HG03045 (cell line): Measurements from ENCODE around the gene TRIL.

Experiments used
- ATAC-seq: cut with Tn5 transposase; IDR thresholded peaks from one replicate; pipeline ENCODE4 v1.9.1; 2021; ENCODE audit warnings: mild to moderate bottlenecking, moderate library complexity; ENCODE audit not compliant: unreplicated experiment

The TRIL gene

GRCh38 chr7:28941633-28942032 is 16.5 kb downstream of the TRIL start:
- ATAC-seq, result no peak

- no peak for ATAC-seq
Observed at GRCh38 chr7:28940741-28941384, 17.3 kb downstream of the TRIL start.

DNA sequence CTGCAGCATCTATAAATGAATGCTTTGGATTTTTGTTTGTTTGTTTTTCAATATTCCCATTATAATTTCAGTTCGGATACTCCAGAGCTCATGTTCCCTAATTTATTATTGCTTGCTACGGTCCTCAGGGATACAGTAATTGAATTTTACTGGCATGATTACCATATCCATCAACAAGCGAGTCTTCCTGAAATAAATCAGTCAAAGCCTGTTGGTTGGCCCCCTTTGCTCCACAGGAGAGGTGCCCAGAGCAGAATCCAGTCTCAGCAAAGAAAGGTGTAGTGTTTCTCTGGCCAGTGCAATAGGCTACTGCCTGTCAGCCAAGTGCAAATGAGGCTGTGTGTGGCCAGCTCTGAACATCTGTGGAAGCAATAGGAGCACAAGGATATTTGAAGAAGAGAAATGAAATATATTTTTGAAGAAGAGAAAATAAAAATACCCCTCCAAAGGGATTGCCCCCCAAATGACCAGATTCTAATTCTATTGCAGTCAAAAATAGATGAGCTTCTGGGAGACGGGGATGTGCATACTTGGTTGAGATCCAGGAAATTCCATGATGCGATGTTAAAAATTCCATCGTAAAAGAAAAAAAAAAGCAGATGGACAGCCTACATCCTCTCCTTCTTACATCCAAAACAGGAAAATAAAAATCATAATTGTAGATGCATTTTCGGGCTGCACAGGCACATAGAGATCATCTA is 18.1 kb downstream of the TRIL start:
- no peak for ATAC-seq

DNA sequence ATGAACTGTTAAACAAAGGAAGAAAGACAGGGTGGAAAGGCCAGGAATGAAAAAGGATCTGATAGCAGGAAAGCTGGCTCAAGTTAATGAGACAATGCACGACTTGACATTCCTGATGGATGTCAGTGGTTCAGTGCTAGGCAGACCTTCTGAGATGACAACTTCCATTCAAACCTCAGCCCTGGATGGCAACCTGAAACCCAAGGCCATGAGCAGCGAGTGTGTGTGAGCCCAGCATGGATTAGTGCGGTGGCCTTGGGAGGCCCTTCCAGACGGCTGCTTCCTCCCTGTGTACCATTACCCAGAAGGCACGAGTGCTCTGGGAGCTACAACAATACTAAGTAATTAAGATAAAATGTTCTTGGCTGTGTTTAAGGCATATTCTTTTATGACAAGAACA is 18.8 kb downstream of the TRIL start:
- ATAC-seq, result no peak

DNA sequence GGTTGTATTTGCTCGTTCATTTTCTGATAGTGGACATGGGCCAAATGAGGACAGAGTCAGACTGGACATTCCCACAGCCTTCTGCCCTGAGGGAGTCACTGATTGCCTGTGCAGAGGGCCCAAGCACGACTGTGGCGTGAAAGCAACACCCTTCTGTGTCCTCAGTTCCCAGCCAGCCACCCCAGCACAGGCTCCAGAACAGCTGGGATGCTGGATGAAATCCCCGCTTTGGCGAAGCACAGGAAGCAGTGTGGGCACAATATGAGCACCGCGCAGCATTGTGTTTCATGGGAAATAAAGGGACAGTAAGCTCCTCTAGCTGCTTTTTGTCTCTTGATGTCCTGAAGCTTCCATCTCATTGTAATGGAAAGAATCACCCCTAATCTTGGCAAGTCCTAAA is 20.5 kb downstream of the TRIL start:
- ATAC-seq, result no peak

GRCh38 chr7:28937103-28937502 is 21.0 kb downstream of the TRIL start:
- no peak for ATAC-seq

- no peak for ATAC-seq
Observed at GRCh38 chr7:28933846-28934320, 24.2 kb downstream of the TRIL start.

- ATAC-seq, result no peak
Observed at GRCh38 chr7:28931565-28931964, 26.6 kb downstream of the TRIL start.

- ATAC-seq, result peak; percentile 80
Observed at GRCh38 chr7:28926871-28927597, 31.1 kb downstream of the TRIL start.

- no peak for ATAC-seq
Observed at GRCh38 chr7:28922624-28923331, 35.4 kb downstream of the TRIL start.

GRCh38 chr7:28921822-28922221 is 36.3 kb downstream of the TRIL start:
- peak; percentile 72 for ATAC-seq

GRCh38 chr7:28920424-28920823 is 37.7 kb downstream of the TRIL start:
- no peak for ATAC-seq

- no peak for ATAC-seq
Observed at GRCh38 chr7:28919510-28919909, 38.6 kb downstream of the TRIL start.

DNA sequence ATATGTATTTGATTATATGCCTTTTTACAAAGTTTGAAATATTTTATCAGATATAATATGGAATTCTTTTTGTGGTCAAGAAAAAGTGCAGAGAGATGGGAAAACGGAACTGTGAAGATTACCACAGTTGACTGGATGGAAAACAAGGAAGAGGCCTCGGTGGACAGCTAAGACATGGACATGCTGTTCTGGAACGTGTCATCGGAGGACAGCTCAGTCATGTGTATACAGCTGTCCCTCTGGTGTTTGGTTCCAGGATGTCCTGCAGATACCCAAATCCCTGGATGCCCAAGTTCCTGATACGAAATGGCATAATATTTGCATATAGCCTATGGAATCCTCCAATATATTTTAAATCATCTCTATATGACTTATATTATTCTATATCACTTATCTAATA is 49.4 kb downstream of the TRIL start:
- ATAC-seq, result no peak

DNA sequence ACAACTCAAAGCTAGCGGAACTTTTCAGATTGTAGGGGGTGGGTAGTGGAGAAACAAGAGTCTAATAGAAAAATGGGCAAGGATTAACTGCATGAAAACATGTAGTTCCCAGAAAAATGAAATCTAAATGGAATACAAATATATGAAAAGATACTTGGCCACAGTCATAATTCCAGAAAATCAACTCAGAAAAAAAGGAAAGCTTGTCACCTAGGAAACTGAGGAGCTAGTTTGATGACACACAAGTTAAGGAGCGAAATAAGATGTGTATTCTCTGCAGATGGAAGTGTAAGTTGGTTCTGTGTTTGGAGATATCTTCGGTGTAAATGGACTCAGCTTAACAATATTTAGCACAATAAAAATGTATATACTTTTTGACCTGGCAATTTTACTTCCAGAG is 52.7 kb downstream of the TRIL start:
- no peak for ATAC-seq

DNA sequence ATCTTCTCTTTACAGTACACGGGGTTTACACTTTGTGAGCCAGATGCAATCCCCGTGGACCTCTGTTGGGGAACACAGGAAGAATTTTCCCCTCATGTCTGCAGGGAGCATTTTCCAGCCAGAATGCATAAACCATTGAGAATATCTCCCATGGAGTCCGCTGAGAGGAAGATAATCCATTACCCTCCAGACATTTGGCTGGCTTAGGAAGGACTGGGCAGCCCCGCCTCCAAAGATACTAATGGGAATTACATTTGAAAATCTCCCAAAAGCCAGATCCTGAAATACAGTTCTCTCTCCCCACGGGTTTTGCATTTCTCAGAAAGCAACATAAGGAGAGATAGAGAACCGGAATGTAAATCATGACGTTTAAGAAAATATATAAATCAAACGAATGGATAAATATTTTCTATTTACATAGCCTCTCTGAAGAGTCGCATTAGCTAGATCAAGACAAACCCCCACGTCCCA is 53.5 kb downstream of the TRIL start:
- no peak for ATAC-seq

- no peak for ATAC-seq
Observed at GRCh38 chr7:28903730-28904577, 54.2 kb downstream of the TRIL start.
